HEK293 (cell line): ENCODE results near the gene TMEM132A.

Experiments used
- CTCF ChIP-seq: fragments of 450-650 bp; formaldehyde crosslinking; IDR thresholded peaks from 2 replicates; pipeline ENCODE4 v1.5.1; 2016; ENCODE audit warnings: missing biosample characterization, missing genetic modification characterization
- HIC1 ChIP-seq: fragments of 450-650 bp; formaldehyde crosslinking; IDR thresholded peaks from 2 replicates; pipeline ENCODE4 v1.5.1; 2016; ENCODE audit warnings: missing biosample characterization, missing genetic modification characterization
- PATZ1 ChIP-seq: fragments of 450-650 bp; formaldehyde crosslinking; IDR thresholded peaks from 2 replicates; pipeline ENCODE4 v1.5.1; 2016; ENCODE audit warnings: missing biosample characterization, missing genetic modification characterization
- PRDM2 ChIP-seq: fragments of 450-650 bp; formaldehyde crosslinking; IDR thresholded peaks from 2 replicates; pipeline ENCODE4 v1.5.1; 2016; ENCODE audit warnings: missing biosample characterization, missing genetic modification characterization, borderline replicate concordance
- ZFP3 ChIP-seq: fragments of 450-650 bp; formaldehyde crosslinking; IDR thresholded peaks from 2 replicates; pipeline ENCODE4 v1.5.1; 2016; ENCODE audit warnings: low read depth, missing biosample characterization, missing genetic modification characterization
- ZFP41 ChIP-seq: fragments of 450-650 bp; formaldehyde crosslinking; IDR thresholded peaks from 2 replicates; pipeline ENCODE4 v1.5.1; 2016; ENCODE audit warnings: missing biosample characterization, missing genetic modification characterization, borderline replicate concordance
- ZNF202 ChIP-seq: fragments of 450-650 bp; formaldehyde crosslinking; IDR thresholded peaks from 2 replicates; pipeline ENCODE4 v1.5.1; 2016; ENCODE audit warnings: missing biosample characterization, missing genetic modification characterization, borderline replicate concordance
- ZNF510 ChIP-seq: fragments of 450-650 bp; formaldehyde crosslinking; IDR thresholded peaks from 2 replicates; pipeline ENCODE4 v1.5.1; 2018; ENCODE audit warnings: mild to moderate bottlenecking, missing genetic modification characterization, missing biosample characterization; ENCODE audit not compliant: insufficient replicate concordance
- ZNF518A ChIP-seq: fragments of 450-650 bp; formaldehyde crosslinking; conservative IDR thresholded peaks from 2 replicates; pipeline ENCODE4 v1.5.1; 2016; ENCODE audit warnings: low read depth, missing biosample characterization, missing genetic modification characterization
- ZNF777 ChIP-seq: fragments of 450-650 bp; formaldehyde crosslinking; IDR thresholded peaks from 2 replicates; pipeline ENCODE4 v1.5.1; 2017; ENCODE audit warnings: missing biosample characterization, missing genetic modification characterization, borderline replicate concordance

- TF ChIP-seq CTCF (no peak), ZNF777 (tag by site-specific recombination) (no peak), ZNF202 (tag by site-specific recombination) (no peak), ZFP3 (no peak), HIC1 (tag by site-specific recombination) (0 out of 2 replicates have a peak, but pooled peaks have one; percentile 18), PATZ1 (tag by site-specific recombination) (no peak), ZNF510 (tag by site-specific recombination) (no peak), PRDM2 (tag by site-specific recombination) (no peak), ZFP41 (tag by site-specific recombination) (no peak), ZNF518A (tag by site-specific recombination) (no peak)
Measured at GRCh38 chr11:60905551-60906113, 18.6 kb upstream of the TMEM132A start.
